ENCODE data around the gene ANKS1A. TPM values are rescaled to one million over a fixed set of nuclear protein-coding genes. Genes with fewer than 3 reads are reported as not detected.
"Not testable (repeated sequence)": the region's sequence is repeated elsewhere in the genome, so short reads cannot be mapped to it uniquely, and the experiment has no call there.

Gene ANKS1A
- total RNA-seq, 1 donor from 2014 or later = 10.2 TPM

GRCh38 chr6:35096129-35096862, 207.2 kb downstream of the ANKS1A start:
- peak; percentile 33 for DNase-seq (ENCODE audit: low read depth, low spot score)

- no peak for DNase-seq (ENCODE audit: low read depth, low spot score)
These were observed 210.1 kb downstream of the ANKS1A start for GRCh38 chr6:35099116-35099515.

GRCh38 chr6:35105078-35105477, 216.0 kb downstream of the ANKS1A start:
- no peak for DNase-seq (ENCODE audit: low read depth, low spot score)

- not testable (repeated sequence) for DNase-seq (ENCODE audit: low read depth, low spot score)
These were observed 217.0 kb downstream of the ANKS1A start for GRCh38 chr6:35106061-35106460.

- not testable (repeated sequence) for DNase-seq (ENCODE audit: low read depth, low spot score)
These were observed 218.2 kb downstream of the ANKS1A start for GRCh38 chr6:35107208-35107607.

GRCh38 chr6:35107761-35108160, 218.7 kb downstream of the ANKS1A start:
- DNase-seq (ENCODE audit: low read depth, low spot score) = not testable (repeated sequence)

- DNase-seq (ENCODE audit: low read depth, low spot score) = no peak
These were observed 219.3 kb downstream of the ANKS1A start for GRCh38 chr6:35108309-35108885.

GRCh38 chr6:35120746-35121145, 231.7 kb downstream of the ANKS1A start:
- no peak for DNase-seq (ENCODE audit: low read depth, low spot score)

- no peak for DNase-seq (ENCODE audit: low read depth, low spot score)
These were observed 235.3 kb downstream of the ANKS1A start for GRCh38 chr6:35124356-35124755.

- DNase-seq (ENCODE audit: low read depth, low spot score) = no peak
These were observed 239.0 kb downstream of the ANKS1A start for GRCh38 chr6:35128042-35128441.

- DNase-seq (ENCODE audit: low read depth, low spot score) = no peak
These were observed 239.4 kb downstream of the ANKS1A start for GRCh38 chr6:35128496-35128895.

- DNase-seq (ENCODE audit: low read depth, low spot score) = no peak
These were observed 247.1 kb downstream of the ANKS1A start for GRCh38 chr6:35136185-35136584.

- not testable (repeated sequence) for DNase-seq (ENCODE audit: low read depth, low spot score)
These were observed 249.1 kb downstream of the ANKS1A start for GRCh38 chr6:35138191-35138590.

- no peak for DNase-seq (ENCODE audit: low read depth, low spot score)
These were observed 250.4 kb downstream of the ANKS1A start for GRCh38 chr6:35139470-35139869.

GRCh38 chr6:35139924-35140638, 251.0 kb downstream of the ANKS1A start:
- DNase-seq (ENCODE audit: low read depth, low spot score) = peak; percentile 39

GRCh38 chr6:35140639-35141006, 251.6 kb downstream of the ANKS1A start:
- no peak for DNase-seq (ENCODE audit: low read depth, low spot score)

Other genes with a start within 250 kb of the ANKS1A start
- 40.3 and 62.4 TPM in 2 replicates for gene ILRUN, start 192.5 kb upstream of the ANKS1A start, total RNA-seq
- 56.9 and 65.4 TPM in 2 replicates for gene SNRPC, start 131.8 kb upstream of the ANKS1A start, total RNA-seq
- gene BLTP3A, start 97.2 kb upstream of the ANKS1A start, total RNA-seq = 6.4 and 7.5 TPM in 2 replicates
- gene TAF11, start 1.2 kb upstream of the ANKS1A start, total RNA-seq = 35.5 and 38.5 TPM in 2 replicates